Vein endothelial cell (primary cell): ENCODE measurements around the gene MAVS. TPM values are rescaled to one million over a fixed set of nuclear protein-coding genes. Genes with fewer than 3 reads are reported as not detected.

Experiments
- small RNA-seq: library from RNA; depleted of rRNA; stranded (forward); fragments of <200 nt; gene quantifications from one replicate; pipeline ENCODE3, GENCODE V24; 2012
- total RNA-seq: library from RNA; depleted of rRNA; stranded (reverse); fragments of >200 nt; gene quantifications from 2 replicates; pipeline ENCODE4 v1.2.3, GENCODE V29; 2012

Gene MAVS
- total RNA-seq, result 30.7 and 35.7 TPM in 2 replicates

GRCh38 chr20:3846740-3847428, at the start of gene MAVS:
TSS of gene MAVS (plus strand) at chr20:3846834. CDS start at chr20:3854625, 7,791 bp downstream.

GRCh38 chr20:3820048-3820900, 26.4 kb upstream of the MAVS start, which contains the start of gene AP5S1:
TSS of gene AP5S1 (plus strand) at chr20:3820547. CDS start at chr20:3822118, 1,571 bp downstream.

GRCh38 chr20:3888622-3889488, 42.2 kb downstream of the MAVS start, which contains the start of gene PANK2:
TSS of gene PANK2 (plus strand) at chr20:3889387.

Small RNA genes lying within 50 kb of the gene (small RNA-seq; reads per million reads assigned to genes)
- gene MIR103A2, result 62.5 reads per million, percentile 98 among the genes with 10 or more reads in this experiment

Other genes starting within 250 kb of the MAVS start
- gene GFRA4, start 183.4 kb upstream of the MAVS start, total RNA-seq, result not detected in 2 replicates
- under 0.01 TPM in 1 of 2 replicates, not detected in the other for gene ADAM33, start 164.8 kb upstream of the MAVS start, total RNA-seq
- not detected in 2 replicates for gene SIGLEC1, start 134.2 kb upstream of the MAVS start, total RNA-seq
- gene HSPA12B, start 114.1 kb upstream of the MAVS start, total RNA-seq, result 3.9 and 11.1 TPM in 2 replicates
- gene ADISSP, start 79.1 kb upstream of the MAVS start, total RNA-seq, result 32.3 and 39.1 TPM in 2 replicates
- gene SPEF1, start 65.4 kb upstream of the MAVS start, total RNA-seq, result 0.19 TPM in 1 of 2 replicates, not detected in the other
- gene CENPB, start 60.1 kb upstream of the MAVS start, total RNA-seq, result 94.7 and 115 TPM in 2 replicates
- gene CDC25B, start 50.5 kb upstream of the MAVS start, total RNA-seq, result 29.1 and 32.0 TPM in 2 replicates
- gene AP5S1, start 26.3 kb upstream of the MAVS start, total RNA-seq, result 23.3 and 24.8 TPM in 2 replicates
- 46.7 and 54.1 TPM in 2 replicates for gene PANK2, start 42.6 kb downstream of the MAVS start, total RNA-seq
- 7.2 and 9.6 TPM in 2 replicates for gene RNF24, start 168.7 kb downstream of the MAVS start, total RNA-seq